HG02571 (cell line): ENCODE data around the gene TTLL10.

Source experiments
- ATAC-seq: cut with Tn5 transposase; IDR thresholded peaks from one replicate; pipeline ENCODE4 v1.9.1; 2021; ENCODE audit warnings: mild to moderate bottlenecking, moderate library complexity; ENCODE audit not compliant: unreplicated experiment

TTLL10 gene

GRCh38 chr1:1218524-1219200 lies 45.0 kb downstream of the TTLL10 start:
- no peak for ATAC-seq

- no peak for ATAC-seq
These were observed 45.7 kb downstream of the TTLL10 start for GRCh38 chr1:1219341-1219740.

GRCh38 chr1:1220197-1220596 lies 46.5 kb downstream of the TTLL10 start:
- ATAC-seq: no peak

- no peak for ATAC-seq
These were observed 48.4 kb downstream of the TTLL10 start for GRCh38 chr1:1221887-1222574.

- ATAC-seq: no peak
These were observed 49.0 kb downstream of the TTLL10 start for GRCh38 chr1:1222575-1223225.

GRCh38 chr1:1223321-1223720 lies 49.6 kb downstream of the TTLL10 start:
- ATAC-seq: no peak

GRCh38 chr1:1223891-1224290 lies 50.2 kb downstream of the TTLL10 start:
- ATAC-seq: no peak

- ATAC-seq: no peak
These were observed 51.7 kb downstream of the TTLL10 start for GRCh38 chr1:1225238-1225845.

- no peak for ATAC-seq
These were observed 52.2 kb downstream of the TTLL10 start for GRCh38 chr1:1225913-1226312.

GRCh38 chr1:1226566-1227362 lies 53.1 kb downstream of the TTLL10 start:
- ATAC-seq: no peak

- no peak for ATAC-seq
These were observed 53.7 kb downstream of the TTLL10 start for GRCh38 chr1:1227386-1227785.

- no peak for ATAC-seq
These were observed 54.5 kb downstream of the TTLL10 start for GRCh38 chr1:1228187-1228586.

GRCh38 chr1:1228596-1229321 lies 55.1 kb downstream of the TTLL10 start:
- ATAC-seq: no peak

GRCh38 chr1:1229770-1230169 lies 56.1 kb downstream of the TTLL10 start:
- no peak for ATAC-seq

GRCh38 chr1:1230656-1231399 lies 57.1 kb downstream of the TTLL10 start:
- no peak for ATAC-seq

GRCh38 chr1:1231400-1232207 lies 57.9 kb downstream of the TTLL10 start, which contains the start of gene SDF4:
Gene SDF4 (minus strand): TSS chr1:1232001. CDS start chr1:1228772, 3,229 bp downstream.
- peak; percentile 86 for ATAC-seq

- ATAC-seq: peak; percentile 2
These were observed 58.6 kb downstream of the TTLL10 start, which contains the start of gene B3GALT6 for GRCh38 chr1:1232208-1232795. Gene B3GALT6 (plus strand): TSS chr1:1232237. CDS start chr1:1232279, 42 bp downstream.
